Dermis microvascular lymphatic vessel endothelial cell (primary cell): ENCODE results near the gene DAB1. TPM values are rescaled to one million over a fixed set of nuclear protein-coding genes. Genes with fewer than 3 reads are reported as not detected.

Source experiments
- DNase-seq, 2 donors: peaks; one replicate each; pipeline versions ENCODE4 v3.0.0 to v3.0.0-alpha.2; 2010; ENCODE audit warnings: low read depth in 2 of 2
- total RNA-seq: library from RNA; depleted of rRNA; stranded (reverse); fragments of >200 nt; gene quantifications from 2 replicates; pipeline ENCODE4 v1.2.1, GENCODE V29; 2014

The DAB1 gene
- total RNA-seq, 1 donor from 2014 or later, result not detected

DNA sequence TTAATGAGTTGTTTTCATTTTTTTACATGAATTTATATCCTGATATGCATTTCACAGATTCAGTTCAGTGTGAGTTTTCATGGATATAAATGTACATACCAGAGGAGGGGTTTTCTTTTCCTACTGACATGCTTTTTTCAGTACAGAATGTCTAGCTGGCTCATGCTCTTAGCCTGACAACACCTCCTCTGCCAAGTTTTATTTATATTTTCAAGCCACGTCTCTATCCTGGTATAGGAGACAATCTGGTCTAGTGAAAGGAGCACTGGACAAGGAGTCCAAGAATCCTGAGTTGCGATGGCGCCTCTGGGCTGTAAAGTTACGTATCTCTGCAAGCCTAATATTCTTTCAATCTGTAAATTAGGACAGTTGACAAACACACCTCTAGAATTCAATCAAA is 4.9 kb downstream of the DAB1 start:
- no peak for DNase-seq

GRCh38 chr1:57411262-57411661 is 12.6 kb downstream of the DAB1 start:
- DNase-seq, result no peak

GRCh38 chr1:57410508-57410907 is 13.4 kb downstream of the DAB1 start:
- no peak for DNase-seq

DNA sequence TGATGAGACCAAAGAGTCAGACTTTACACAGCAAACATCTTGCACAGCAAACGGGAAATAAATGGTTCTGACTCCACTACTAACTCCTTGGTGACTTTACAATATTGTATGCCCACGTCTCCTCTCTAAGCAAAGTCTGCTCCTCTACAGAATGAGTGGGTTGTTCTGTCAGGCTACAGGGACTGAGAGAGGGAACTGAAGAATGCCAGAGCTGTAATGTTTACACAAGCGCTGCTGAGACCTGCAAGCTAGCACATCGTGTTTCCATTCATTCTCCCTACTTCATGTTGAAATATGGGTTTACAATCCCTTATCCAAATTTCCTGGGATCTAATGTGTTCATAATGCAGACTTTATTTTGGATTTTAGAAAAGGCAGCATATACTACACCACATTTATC is 15.9 kb downstream of the DAB1 start:
- no peak for DNase-seq

- DNase-seq, result no peak
Measured at GRCh38 chr1:57406428-57406970, 17.4 kb downstream of the DAB1 start.

DNA sequence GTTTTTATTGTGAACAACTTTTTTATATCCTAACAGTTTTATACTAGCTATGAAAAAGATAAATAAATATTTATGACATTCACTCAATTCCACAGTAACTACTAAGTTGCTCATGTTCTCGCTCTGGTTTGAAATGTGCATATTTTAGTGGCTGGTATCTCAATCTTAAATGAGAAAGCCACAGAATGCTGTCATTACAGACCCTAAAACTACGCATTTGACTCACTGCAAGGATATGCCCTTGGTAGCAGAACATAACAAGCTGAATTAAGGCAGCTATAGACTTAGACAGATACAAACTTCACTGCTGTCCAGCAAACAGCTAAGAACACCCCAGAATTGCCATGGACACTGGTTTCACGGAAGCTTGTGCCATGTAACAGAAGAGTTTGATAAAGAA is 19.0 kb downstream of the DAB1 start:
- DNase-seq, result no peak

DNA sequence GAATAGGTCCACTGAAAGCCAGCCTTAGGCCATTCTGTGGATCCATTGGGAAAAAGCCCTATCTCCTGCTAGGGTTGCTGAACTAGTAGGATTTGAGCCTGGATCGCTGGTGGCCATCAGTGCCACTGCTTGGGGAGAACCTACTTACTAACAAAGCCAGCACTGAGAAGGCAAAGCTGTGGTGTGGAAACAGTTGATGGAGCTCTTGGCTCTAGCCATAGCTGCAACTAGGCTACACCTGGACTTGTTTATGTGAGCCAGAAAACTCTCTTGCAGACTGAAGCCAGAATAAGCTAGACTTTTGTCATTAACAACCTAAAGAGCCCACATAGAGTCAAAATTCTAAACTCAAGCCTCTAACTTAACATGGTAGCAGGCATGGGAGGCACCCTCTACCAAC is 20.7 kb downstream of the DAB1 start:
- DNase-seq, result no peak

DNA sequence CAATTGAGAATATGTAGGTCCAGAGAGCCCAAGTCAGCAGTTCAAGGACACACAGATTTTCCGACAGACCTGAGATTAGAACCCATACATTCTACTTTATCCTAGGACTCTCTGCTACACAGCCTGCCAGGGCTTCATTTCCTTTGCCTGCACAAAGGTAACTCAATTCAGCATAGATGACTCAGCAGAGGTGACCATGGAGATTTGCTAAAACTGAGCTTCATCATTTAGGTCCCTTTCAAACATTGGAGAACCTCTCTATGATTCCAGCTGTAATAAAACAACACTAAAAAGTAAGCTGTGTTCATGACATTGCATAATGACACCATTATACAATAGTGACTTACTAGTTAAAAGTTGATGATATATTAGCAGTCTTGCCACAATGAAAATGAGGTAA is 22.2 kb downstream of the DAB1 start:
- no peak for DNase-seq

DNA sequence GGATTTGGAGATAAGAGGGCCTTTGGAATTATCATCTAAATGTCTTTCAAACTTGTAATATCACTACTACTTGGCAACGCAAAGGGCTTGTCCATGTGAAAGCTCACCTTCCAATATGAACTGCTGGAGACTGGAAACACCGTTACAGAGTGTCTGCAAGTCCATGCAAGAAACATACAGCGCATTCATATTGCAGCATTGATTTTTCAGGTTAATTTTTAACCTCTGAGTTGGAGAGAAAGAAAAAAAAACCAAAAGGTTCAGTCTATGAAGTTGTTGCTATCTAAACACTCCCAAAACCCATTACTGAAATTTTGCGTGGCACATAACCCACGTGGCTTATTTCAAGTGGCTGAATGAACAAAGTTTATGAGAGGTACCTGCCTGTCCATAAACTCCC is 23.8 kb downstream of the DAB1 start:
- DNase-seq, result no peak

DNA sequence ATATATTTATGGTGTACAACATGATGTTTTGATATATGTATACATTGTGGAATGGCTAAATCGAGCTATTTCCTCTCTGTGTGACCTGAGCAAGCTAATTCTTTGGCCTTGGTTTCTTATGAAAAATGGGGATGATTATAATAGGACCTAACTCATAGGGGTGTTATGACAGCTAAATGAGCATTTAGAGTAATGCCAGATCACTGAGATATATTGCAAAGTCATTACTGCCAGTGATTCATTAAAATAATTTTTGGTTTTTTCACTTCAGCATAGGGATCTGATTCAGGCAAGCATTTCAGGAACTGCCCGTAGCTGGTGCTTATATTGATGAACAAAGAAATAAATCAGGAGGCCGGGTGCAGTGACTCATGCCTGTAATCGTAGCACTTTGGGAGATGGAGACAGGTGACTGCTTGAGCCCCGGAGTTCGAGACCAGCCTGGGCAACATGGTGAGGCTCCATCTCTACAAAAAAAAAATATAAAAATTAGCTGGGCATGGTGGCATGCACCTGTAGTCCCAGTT is 30.7 kb downstream of the DAB1 start:
- DNase-seq, result no peak

GRCh38 chr1:57385336-57385735 is 38.5 kb downstream of the DAB1 start:
- DNase-seq, result no peak

GRCh38 chr1:57384901-57385300 is 39.0 kb downstream of the DAB1 start:
- no peak for DNase-seq

- DNase-seq, result no peak
Measured at GRCh38 chr1:57384284-57384683, 39.6 kb downstream of the DAB1 start.

GRCh38 chr1:57381871-57382270 is 42.0 kb downstream of the DAB1 start:
- no peak for DNase-seq

DNA sequence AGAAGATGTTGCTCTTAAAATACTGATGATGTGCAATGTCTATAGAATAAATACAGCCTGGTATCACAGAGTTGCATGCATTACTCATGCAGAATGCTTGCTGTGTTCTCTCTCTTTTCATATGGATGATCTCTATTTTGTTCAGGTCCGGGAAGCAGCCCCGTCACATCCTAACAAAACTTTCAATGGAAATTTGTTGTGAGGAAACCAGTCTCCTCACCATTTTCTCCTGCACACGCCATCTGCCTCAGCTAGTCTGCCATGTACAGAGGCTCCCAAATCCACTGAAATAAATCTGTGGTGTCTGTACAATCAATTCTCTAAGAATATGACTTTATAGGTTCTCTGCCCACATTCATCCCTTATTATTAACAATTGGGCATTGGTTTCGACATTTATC is 42.4 kb downstream of the DAB1 start:
- DNase-seq, result no peak

GRCh38 chr1:57380923-57381322 is 42.9 kb downstream of the DAB1 start:
- DNase-seq, result no peak

DNA sequence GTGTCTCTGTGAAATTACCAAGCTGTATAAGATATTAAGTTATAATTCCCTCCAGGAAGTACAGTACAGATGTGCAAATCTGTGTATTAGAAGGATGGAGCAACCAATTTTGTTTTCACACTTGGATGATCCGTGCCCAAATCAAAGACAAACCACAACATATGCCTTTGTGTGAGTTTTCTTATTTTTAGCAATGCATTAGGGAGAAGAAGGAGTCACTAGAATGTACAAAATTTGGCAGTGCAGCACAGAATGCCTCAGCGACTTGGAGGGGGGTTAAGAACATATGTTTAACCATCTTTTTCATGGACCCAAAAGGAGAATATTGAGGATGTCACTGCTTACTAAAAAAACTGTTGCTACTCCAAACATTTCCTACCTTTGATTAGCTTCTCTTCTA is 45.3 kb downstream of the DAB1 start:
- DNase-seq, result no peak

DNA sequence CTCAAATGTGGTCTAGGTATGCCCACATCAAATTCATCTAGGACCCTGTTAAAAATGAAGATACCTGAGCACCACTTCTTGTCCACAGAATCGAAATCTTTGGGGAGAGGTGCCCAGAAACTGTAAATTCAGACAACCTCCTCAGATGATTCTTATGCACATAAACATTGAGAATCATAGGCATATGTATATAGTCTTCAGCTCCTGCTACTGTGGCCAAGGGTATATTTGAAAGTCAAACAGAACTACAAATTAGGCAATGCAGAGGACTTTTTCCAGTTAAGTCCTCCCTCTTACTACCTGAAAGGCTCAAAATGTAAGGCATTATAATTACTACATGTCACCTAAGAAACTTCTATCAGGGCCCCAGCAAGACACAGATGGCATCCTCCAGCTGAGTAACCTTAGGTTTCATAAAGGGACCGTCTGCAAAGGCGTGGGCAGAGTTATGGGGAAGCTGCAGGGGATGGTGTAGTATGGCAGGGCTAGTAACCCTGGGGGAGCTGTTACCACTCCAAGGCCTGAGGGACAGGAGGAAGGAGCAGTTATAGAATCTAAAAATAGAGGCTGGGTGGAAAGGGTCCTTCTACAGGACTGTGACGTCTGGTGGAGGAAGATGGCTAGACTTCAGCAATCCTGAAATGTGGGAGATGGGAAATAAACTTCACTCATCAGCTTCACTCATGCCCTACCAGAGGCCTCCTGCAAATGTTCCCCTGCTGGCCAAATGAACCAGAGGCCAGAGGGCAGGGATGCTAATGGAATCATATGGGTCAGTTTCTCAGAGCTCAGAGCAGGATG is 46.3 kb downstream of the DAB1 start:
- DNase-seq, result no peak

- DNase-seq, result no peak
Measured at GRCh38 chr1:57376041-57376440, 47.8 kb downstream of the DAB1 start.

DNA sequence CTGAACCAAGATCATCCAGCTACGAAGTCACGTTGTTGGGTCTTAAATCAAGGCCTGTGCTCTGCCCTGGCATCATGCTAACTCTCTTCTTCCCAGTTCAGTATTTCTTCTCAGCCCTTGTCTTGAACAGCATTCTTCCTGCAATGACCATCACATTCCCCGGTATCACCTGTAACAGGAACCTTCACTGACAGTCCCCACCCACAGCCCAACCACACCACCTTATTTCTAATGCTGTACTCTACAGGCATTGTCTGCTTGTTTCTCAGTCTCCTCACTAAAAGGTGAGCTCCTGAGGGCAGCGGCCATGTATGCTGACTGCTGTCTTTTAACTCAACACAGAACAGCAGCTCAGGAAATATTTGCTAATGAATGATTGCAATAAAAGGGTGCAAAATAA is 54.0 kb downstream of the DAB1 start:
- no peak for DNase-seq

DNA sequence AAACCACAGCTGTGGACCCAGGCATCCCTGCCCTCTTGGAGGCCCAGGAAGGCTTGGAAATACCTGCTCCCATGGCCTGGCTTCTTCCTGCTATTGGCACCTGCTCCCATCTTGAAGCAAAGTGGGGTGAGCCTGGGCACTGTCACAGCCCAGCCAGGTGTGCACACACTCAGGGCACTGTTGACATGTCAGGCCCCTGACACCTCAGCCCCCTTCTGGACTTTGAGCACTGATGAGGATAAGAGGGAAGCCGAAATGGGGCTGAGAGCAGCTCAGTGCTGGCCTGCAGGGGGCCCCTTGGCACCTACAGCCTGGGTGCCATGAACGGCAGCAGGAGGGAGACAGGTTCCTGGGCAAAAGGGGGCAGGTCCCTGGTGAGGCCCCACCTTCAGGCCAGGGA is 55.9 kb downstream of the DAB1 start:
- DNase-seq, result no peak

DNA sequence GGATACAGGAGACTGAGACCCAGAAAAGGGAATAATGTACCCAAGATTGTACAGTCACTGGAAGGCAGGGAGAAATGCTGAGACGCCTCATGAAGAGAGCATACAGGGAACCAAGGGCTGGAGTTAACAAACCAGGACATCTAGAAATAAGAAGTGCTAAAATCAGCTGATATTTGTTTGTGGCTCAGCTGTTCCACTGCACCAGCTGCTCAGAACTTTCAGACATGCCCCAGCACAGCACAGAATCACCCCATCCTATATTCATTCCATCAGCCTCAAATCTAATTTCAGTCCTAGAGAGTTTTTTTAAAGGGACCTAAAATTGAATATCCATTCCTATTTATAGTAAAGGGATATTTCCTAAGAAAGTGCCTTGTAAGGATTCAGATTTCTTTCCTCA is 60.2 kb downstream of the DAB1 start:
- no peak for DNase-seq

DNA sequence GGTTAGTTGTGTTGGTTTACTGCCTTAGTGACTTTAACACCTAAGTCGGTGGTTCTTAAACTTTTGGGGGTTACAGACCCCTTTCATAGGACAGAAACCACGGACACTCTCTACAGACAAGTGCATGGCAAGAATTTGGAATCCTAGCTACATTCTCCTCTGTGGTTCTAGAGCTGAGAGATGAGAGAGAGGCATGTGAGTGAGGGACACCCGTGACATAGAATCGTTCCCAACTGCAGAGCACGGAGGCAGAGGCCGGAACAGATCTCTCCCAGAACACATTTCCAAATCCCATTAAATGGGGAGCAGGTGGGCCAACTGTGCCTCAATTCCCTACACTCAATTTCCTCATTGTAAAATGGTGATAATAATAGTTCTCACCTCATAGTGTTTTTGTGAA is 60.7 kb downstream of the DAB1 start:
- DNase-seq, result no peak
